DMS153 treated with DMSO at 0.1 percent for 48 hours (cell line): ENCODE results near the gene RSPH6A.
A peak's percentile ranks its signal among the peaks of the same experiment; 100 is the strongest.

Source experiments
- DNase-seq: peaks from one replicate; lab custom pipeline; 2025; ENCODE audit not compliant: unreplicated experiment; lab: John Stamatoyannopoulos, UW

RSPH6A gene

GRCh38 chr19:45825917-45826893 lies 11.1 kb upstream of the RSPH6A start:
- no peak for DNase-seq

- DNase-seq, result no peak
Observed at GRCh38 chr19:45825263-45825605, 10.1 kb upstream of the RSPH6A start.

DNA sequence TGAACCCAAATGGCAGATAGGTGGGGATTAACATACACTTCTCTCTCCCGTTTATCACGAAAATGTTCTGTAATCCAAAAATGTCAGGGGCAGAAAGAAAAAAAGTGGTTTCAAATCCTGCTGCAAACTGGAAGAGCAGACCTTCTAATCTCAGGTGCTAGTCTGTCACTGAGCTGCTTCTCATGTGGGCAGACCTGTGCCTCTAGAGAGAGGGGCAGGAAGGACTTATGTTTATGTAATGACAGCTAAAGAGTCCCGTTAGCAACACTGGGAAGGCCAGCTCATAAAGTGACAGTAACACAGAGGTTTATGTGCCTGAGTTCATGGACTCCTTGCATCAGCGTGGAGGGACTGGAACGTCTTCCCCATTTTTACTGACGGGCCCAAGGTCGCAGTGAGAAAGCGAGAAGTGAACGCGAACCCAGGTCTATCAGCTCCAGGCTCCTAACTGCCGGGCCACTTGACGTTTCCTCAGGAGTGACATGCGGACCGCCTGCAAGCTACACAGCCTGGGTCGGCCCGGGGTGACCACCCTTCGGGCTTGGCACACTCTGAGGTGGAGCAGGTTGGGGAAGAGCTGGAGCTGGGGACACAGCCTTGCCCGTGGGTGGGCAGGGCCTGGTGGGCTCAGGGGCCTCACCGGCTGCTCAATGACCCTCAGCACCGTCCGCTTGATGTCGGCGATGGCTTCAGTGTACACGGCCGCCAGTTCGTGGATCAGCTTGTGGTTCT lies 9.6 kb upstream of the RSPH6A start:
- DNase-seq, result no peak

DNA sequence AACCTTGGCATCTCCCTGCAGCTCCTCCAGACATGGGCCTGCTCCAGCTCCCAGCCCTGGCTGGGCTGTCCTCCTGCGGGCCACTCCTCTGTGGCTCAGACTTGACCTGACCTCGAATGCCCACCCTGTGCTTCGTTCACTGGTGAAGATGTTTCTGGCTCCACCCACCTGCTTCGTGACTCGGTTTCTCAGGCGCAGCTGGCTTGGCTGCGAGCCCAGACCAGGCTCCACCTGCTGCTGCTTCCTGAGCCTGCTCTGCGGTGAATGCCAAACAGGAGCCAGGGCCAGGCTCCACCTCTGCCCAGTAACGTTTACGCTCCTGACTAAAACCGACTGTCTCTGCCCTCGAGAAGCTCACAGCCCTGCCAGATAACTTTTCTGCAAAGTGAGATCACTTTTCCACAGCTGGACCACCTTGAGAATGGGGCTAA lies 8.9 kb upstream of the RSPH6A start:
- DNase-seq, result peak; percentile 44

GRCh38 chr19:45823182-45823581 lies 8.1 kb upstream of the RSPH6A start:
- no peak for DNase-seq

- no peak for DNase-seq
Observed at GRCh38 chr19:45822716-45823115, 7.6 kb upstream of the RSPH6A start.

GRCh38 chr19:45821570-45821969 lies 6.5 kb upstream of the RSPH6A start:
- no peak for DNase-seq

GRCh38 chr19:45821103-45821521 lies 6.0 kb upstream of the RSPH6A start:
- no peak for DNase-seq

DNA sequence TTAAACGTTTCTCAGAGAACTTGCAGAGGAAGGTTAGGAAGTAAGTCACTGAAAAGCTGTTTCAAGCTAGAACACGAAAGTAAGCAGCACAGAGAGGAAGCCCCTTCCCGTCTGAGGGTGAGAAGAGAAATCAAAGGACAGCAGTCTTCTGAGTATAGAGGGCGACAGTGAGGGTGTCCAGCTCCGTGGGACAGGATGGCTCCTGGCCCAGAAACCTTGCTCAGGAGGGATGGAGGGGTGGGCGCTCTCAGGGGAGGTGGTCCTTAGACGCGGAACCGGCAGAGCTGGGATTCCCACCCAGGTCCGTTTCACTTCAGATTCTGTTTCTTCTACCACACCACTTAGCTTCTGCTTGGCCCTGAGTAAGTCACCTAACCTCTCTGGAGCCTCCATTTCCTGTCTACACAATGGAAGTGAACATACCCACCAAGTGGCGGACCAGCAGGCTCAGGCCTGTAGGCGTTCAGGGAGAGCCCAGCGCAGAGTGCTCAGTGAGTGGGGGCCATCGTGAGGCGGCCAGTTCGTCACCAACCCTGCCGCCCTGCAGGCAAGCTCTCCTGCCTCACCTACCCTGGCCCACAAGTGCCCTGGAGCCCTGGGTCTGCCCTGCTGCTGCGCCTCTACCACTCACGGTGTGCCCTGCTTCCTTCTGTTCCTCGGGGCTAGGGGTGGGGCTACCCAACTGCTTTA lies 5.5 kb upstream of the RSPH6A start:
- DNase-seq, result peak; percentile 33

DNA sequence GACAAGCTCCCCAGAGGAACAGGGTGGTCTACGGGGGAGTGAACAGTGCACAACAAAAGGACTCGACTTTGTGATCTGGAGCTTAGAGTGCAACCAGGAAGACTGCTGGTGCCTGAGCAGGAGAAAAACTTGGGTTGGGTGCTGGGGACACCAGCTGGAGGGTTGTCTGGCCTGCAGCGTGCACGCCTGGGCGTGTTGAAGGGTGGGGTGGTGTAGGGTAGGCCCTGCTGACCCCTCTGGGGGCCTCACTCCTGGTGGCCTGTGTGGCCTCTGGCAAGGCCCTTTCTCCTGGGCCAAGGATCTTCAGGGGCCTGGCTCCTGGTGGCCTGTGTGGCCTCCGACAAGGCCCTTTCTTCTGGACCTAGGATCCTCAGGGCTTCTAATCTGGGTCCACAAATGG lies 4.7 kb upstream of the RSPH6A start:
- no peak for DNase-seq

GRCh38 chr19:45817725-45818301 lies 2.7 kb upstream of the RSPH6A start:
- no peak for DNase-seq

DNA sequence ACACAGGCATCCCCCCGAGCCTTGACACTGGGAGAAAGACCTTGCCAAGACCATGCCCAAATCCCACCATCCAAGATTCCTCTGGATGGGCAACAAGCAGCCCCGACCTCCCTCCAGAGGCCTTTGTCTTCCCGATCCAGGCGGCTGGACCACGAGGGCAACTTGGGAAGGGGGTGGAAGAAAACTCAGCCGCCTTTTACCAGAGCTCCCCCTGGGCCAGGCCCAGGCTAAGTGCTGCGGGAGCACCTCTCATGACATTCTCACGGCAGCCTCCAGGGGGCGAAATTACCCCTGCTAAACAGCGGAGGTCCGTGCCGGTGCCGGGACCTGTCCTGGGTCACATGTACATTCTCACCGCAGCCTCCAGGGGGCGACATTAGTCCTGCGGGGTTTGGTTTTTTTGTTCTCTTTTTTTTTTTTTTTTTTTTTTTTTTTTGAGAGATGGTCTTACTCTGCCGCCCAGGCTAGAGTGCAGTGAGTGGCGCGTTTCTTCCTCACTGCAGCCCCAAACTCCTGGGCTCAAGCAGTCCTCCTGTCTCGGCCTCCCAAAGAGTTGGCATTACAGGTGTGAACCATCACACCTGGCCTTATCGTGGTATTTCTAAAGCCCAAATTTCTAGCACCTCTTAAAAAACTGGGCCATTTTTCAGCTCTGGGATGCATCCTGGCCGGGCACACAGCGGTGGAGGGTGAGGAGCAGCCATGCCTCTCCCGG lies 2.1 kb upstream of the RSPH6A start:
- peak; percentile 78 for DNase-seq

DNA sequence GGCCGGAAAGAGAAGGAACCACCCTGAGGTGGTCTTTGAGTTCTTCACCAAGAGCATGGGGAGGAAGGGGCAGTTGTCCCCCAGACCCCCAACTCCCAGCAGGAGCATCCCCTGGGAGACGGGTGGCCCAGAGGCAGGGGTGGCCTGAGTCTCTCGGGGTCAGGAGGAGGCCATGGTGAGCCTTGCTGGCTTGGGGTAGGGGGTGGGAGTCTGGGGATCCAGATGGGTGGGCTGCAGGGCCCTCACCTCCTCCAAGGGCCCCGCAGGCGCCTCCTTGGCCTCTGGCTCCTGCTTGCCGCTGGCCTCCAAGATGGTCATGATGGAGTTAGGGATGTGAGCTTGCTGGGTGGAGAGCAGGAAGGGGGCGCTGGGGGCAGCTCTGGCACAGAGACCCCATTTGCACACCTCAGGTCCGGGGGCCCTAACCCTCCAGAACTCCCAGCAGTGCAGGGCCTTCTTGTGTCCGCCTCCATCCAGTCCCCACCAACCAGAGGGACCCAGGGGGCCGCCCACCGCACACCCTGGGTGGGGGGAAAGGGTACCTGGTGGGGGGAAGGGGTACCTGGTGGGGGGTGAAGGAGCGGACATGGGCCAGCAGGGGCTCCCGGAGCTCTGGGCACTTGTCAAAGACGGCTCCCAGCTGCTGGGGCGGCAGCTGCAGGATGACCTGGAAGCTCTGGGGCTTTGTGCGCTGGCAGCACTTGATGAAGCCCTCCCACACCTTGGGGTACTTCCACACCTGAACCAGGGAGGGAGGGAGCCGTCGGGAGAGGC lies 1.3 kb upstream of the RSPH6A start:
- DNase-seq, result no peak

DNA sequence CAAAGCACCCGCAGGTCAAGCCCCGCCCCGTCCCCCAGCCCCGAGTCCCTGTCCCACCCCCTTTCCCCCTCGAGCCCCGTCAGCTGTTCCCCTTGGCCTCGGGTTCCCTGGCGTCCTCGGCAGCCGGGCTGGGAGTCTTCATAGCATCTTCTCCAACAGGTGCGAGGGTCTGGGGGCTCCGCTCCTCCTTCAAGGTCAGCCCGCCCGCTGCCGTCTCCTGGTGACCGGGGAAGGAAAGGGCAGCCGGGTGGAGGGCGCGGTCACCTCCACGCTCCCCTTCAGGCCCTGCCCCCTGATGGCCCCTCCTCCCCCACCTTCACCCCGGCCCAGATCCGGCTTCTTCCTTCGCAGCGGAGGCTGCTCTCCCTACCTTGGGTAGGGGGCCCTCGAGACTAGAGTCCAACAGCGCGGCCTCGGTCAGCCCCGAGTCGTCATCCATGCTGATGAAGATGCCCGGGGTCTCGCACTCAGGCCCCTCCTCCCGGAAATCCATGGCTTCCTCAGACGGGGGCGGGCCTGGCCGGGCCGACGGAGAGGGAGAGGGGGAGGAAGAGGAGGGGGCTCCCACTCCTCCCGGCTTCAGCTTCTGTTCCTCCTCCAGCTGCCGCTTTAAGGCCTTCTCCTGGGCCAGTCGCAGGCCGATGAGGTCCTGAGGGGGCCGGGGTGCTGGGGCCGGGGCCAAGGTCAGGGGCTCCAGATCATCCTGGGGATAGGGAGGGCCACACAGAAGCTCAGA lies 541 bp upstream of the RSPH6A start:
- no peak for DNase-seq

- DNase-seq, result no peak
Observed at GRCh38 chr19:45814166-45814780, 835 bp downstream of the RSPH6A start.

DNA sequence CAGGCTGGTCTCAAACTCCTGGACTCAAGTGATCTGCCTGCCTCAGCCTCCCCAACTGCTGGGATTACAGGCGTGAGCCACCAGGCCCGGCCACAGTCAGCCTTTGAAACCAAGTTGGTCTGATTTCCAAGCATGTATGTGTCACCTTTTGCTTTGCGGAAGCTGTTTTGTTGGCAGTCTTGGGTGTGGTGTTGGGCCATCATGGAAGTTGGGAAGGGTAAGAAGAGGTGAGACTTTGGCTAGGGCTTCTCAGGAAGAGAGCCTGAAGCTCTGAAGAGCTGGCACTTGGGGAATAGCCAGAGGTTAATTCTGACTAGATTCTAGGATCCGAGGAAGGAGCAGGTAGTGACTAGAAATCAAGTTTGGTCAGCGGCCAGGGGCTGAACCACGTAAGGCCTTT lies 2.8 kb downstream of the RSPH6A start:
- no peak for DNase-seq

- DNase-seq, result no peak
Observed at GRCh38 chr19:45809643-45810159, 5.4 kb downstream of the RSPH6A start.

DNA sequence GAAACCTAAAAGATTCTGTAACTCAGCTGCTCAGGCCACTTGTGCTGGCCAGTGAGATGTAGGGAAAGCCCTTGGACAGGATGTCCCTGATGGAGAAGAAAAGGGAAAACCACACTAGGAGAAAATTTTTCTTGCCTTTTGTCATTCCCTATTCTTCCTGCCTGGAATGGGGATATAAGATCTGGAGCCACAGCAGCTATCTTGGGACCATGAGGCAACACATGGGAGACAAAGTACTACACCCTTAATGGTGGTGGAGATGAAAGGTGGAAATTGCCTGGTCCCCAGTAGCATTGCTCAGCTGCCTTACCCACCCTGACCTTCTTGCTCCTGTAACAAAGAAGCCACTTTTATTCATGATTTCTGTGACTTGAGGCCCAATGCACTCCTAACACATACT lies 9.4 kb downstream of the RSPH6A start:
- no peak for DNase-seq

DNA sequence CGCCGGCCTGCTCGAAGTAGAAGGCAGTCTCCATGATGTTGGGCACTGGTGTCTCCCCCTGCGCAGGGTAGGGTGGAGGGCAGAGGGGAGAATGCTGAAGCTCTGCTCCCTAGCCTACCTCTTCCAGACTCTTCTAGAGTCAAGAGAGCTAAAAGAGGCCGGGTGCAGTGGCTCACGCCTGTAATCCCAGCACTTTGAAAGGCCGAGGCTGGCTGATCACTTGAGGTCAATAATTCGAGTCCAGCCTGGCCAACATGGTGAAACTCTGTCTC lies 10.2 kb downstream of the RSPH6A start:
- no peak for DNase-seq
